OCI-LY3 (cell line): Measurements from ENCODE around the gene PARP3.

Source experiments
- CTCF ChIP-seq: fragments of 200-600, 300-600 bp; sonication (generic); IDR thresholded peaks from 2 replicates; pipeline ENCODE4 v1.5.1; 2014; ENCODE audit warnings: antibody characterized with exemption, low read length, low read depth
- EZH2phosphoT487 ChIP-seq: fragments of 200-600 bp; shearing (Covaris generic); IDR thresholded peaks from 2 replicates; pipeline ENCODE4 v1.6.1; 2018; ENCODE audit warnings: antibody characterized with exemption, mixed run types, low read depth

GRCh38 chr3:51947215-51947900 is 5.2 kb downstream of the PARP3 start:
- TF ChIP-seq CTCF = no peak
- no peak for TF ChIP-seq EZH2phosphoT487
